Measurements from ENCODE around the gene GAS6.
A peak's percentile ranks its signal among the peaks of the same experiment; 100 is the strongest.

The GAS6 gene

GRCh38 chr13:113816254-113816929 is 47.5 kb downstream of the GAS6 start:
- intact Hi-C loops (cut with micrococcal nuclease) = loop anchor here (2.0 kb wide), 1 partner anchor 130 kb away; no protein-coding TSS in a partner anchor
- Mint-ChIP-seq H3K27me3 (peaks cover 1% of the 10 kb centered on the region), H3K4me1 (ENCODE audit: low read depth) (peaks cover 39% of the 10 kb centered on the region), H3K4me3 (peak overlapping the region; percentile 84), H3K27ac (peak overlapping the region; percentile 89), H3K9me3 (peaks cover 39% of the 10 kb centered on the region), H3K36me3 (ENCODE audit: low read depth) (peaks cover 65% of the 10 kb centered on the region)

DNA sequence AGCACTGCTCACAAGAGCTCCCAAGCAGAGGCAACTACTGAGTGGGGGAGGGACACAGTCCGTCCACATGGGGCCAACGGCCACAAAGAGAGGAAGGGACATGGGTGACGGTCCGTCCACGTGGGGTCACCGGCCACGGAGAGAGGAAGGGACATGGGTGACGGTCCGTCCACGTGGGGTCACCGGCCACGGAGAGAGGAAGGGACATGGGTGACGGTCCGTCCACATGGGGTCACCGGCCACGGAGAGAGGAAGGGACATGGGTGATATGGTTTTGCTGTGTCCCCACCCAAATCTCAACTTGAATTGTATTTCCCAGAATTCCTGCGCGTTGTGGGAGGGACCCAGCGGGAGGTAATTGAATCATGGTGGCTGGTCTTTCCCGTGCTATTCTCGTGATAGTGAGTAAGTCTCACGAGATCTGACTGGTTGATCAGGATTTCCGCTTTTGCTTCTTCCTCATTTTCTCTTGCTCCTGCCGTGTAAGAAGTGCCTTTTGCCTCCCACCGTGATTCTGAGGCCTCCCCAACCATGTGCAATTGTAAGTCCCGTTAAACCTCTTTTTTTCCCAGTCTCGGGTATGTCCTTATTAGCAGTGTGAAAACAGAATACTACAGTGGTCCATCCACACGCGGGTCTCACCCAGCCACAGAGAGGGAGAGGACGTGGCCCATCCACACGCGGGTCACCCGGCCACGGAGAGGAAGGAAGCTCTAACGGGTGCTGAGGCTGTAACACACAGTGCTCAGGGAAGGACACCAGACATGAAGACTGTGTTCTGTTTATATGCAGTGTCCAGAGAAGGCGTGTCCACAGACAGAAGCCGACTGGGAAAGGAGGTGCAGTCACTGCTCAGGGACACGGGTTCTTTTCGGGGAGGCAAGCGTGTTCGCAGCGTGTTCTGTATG is 48.5 kb downstream of the GAS6 start:
- peaks cover 1% of the 10 kb centered on the region for H3K27me3 Mint-ChIP-seq
- H3K4me3 Mint-ChIP-seq = peak overlapping the region; percentile 84
- H3K27ac Mint-ChIP-seq = peak overlapping the region; percentile 89
- peaks cover 55% of the 10 kb centered on the region for H3K36me3 Mint-ChIP-seq (ENCODE audit: low read depth)
- intact Hi-C loops (cut with micrococcal nuclease) = loop anchor here (2.0 kb wide), 1 partner anchor 131 kb away; no protein-coding TSS in a partner anchor
- peaks cover 37% of the 10 kb centered on the region for H3K9me3 Mint-ChIP-seq
- H3K4me1 Mint-ChIP-seq (ENCODE audit: low read depth) = peaks cover 39% of the 10 kb centered on the region

DNA sequence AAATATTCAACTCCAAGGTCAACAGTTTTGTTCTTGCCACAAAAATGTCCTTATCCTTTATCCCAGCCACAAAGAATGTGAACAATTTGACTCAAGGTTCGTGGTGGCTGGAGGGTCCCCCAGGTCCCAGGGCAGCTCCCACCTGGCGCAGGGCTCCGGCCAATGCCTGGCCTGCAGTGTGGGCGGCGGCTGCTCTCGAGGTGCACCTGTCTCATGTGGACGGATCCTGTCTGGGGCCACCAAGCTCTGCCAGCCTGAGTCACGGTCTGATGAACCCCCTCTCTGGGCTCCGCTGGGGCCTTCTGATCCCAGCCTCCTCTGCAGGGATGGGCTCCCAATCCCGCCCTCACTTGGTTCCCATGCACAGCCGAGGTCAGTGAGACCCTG is 49.4 kb downstream of the GAS6 start:
- Mint-ChIP-seq H3K27ac (no peak overlapping the region), H3K4me3 (no peak overlapping the region), H3K27me3 (peaks cover 1% of the 10 kb centered on the region), H3K36me3 (ENCODE audit: low read depth) (peaks cover 45% of the 10 kb centered on the region), H3K4me1 (ENCODE audit: low read depth) (peaks cover 39% of the 10 kb centered on the region), H3K9me3 (peaks cover 47% of the 10 kb centered on the region)
- intact Hi-C loops (cut with micrococcal nuclease) = no loop called here

GRCh38 chr13:113813749-113814434 is 50.0 kb downstream of the GAS6 start:
- Mint-ChIP-seq H3K27ac (no peak overlapping the region), H3K4me1 (ENCODE audit: low read depth) (peaks cover 39% of the 10 kb centered on the region), H3K9me3 (peaks cover 52% of the 10 kb centered on the region), H3K4me3 (no peak overlapping the region), H3K27me3 (peaks cover 1% of the 10 kb centered on the region), H3K36me3 (ENCODE audit: low read depth) (peaks cover 40% of the 10 kb centered on the region)
- intact Hi-C loops (cut with micrococcal nuclease) = no loop called here

- intact Hi-C loops (cut with micrococcal nuclease) = no loop called here
- no peak overlapping the region for H3K27ac Mint-ChIP-seq
- H3K4me3 Mint-ChIP-seq = no peak overlapping the region
- peaks cover 59% of the 10 kb centered on the region for H3K9me3 Mint-ChIP-seq
- peaks cover 35% of the 10 kb centered on the region for H3K4me1 Mint-ChIP-seq (ENCODE audit: low read depth)
- H3K36me3 Mint-ChIP-seq (ENCODE audit: low read depth) = peaks cover 33% of the 10 kb centered on the region
- H3K27me3 Mint-ChIP-seq = peaks cover 1% of the 10 kb centered on the region
Observed at GRCh38 chr13:113813070-113813748, 50.7 kb downstream of the GAS6 start.

DNA sequence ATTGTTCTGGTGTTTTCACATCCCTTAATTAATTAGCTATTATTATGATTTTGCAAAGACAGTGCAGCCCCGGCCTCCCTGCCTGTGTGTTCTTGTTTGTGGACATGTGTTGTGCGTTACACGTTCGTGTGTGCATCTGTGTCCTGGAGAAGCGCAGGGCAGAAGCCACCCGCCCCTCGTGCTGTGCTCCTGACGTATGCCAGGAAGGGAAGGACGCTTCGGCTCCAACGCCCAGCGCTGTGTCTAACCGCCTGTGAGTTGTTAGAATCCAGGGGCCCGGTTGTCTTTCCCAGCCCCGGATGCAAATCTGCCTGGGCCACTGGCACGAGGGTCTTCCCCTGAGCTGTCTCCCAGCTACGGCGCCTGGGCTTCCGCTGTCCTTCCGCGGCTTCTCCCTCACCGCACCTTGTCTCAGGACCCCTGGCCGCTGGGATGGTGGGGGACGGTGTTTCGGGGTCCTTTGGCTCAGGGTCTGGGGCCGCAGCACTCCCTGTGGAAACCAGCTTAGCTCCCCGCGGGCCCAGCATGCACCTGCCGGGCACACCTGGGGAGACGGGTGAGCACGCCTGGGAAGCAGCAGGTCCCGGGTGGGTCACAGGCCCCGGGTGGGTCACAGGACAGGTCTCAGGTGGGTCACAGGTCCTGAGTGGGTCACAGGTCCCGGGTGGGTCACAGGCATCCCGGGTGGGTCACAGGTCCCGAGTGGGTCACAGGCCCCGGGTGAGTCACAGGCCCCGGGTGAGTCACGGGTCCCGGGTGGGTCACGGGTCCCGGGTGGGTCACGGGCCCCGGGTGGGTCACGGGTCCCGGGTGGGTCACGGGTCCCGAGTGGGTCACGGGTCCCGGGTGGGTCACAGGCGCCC is 51.5 kb downstream of the GAS6 start:
- H3K4me1 Mint-ChIP-seq (ENCODE audit: low read depth) = peaks cover 27% of the 10 kb centered on the region
- intact Hi-C loops (cut with micrococcal nuclease) = no loop called here

GRCh38 chr13:113811081-113811928 is 52.6 kb downstream of the GAS6 start:
- Mint-ChIP-seq H3K9me3 (peaks cover 68% of the 10 kb centered on the region), H3K27me3 (peaks cover 1% of the 10 kb centered on the region), H3K36me3 (ENCODE audit: low read depth) (peaks cover 16% of the 10 kb centered on the region), H3K4me1 (ENCODE audit: low read depth) (peaks cover 16% of the 10 kb centered on the region), H3K4me3 (no peak overlapping the region), H3K27ac (no peak overlapping the region)
- intact Hi-C loops (cut with micrococcal nuclease) = no loop called here

More for the DNA sequence above, 51.5 kb downstream of the GAS6 start:
- Mint-ChIP-seq H3K4me3 (no peak overlapping the region), H3K27me3 (peaks cover 1% of the 10 kb centered on the region), H3K27ac (no peak overlapping the region), H3K9me3 (peaks cover 67% of the 10 kb centered on the region), H3K36me3 (ENCODE audit: low read depth) (peaks cover 25% of the 10 kb centered on the region)

DNA sequence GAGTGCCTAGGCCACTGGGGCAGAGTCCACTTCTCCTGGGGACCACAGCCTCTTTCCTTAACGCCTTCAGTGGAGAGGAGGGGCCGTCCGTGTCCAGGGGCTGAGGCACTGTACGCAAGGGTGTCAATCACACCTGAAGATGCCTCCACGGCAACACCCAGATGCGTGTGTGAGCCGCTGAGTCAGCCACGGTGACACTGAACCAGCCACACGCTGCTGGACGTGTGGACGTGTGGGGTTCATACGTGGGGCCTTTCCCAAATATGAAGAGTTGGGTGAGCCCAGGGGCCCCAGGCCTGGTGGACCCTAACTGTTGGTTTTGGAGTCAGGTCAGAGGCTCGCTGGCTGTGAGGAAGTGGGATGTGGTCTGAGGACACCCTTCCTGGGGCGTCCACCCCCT is 53.2 kb downstream of the GAS6 start:
- H3K27me3 Mint-ChIP-seq = peaks cover 1% of the 10 kb centered on the region
- peaks cover 68% of the 10 kb centered on the region for H3K9me3 Mint-ChIP-seq
- intact Hi-C loops (cut with micrococcal nuclease) = no loop called here
- H3K4me3 Mint-ChIP-seq = no peak overlapping the region
- no peak overlapping the region for H3K27ac Mint-ChIP-seq
- peaks cover 9% of the 10 kb centered on the region for H3K36me3 Mint-ChIP-seq (ENCODE audit: low read depth)
- H3K4me1 Mint-ChIP-seq (ENCODE audit: low read depth) = peaks cover 9% of the 10 kb centered on the region

DNA sequence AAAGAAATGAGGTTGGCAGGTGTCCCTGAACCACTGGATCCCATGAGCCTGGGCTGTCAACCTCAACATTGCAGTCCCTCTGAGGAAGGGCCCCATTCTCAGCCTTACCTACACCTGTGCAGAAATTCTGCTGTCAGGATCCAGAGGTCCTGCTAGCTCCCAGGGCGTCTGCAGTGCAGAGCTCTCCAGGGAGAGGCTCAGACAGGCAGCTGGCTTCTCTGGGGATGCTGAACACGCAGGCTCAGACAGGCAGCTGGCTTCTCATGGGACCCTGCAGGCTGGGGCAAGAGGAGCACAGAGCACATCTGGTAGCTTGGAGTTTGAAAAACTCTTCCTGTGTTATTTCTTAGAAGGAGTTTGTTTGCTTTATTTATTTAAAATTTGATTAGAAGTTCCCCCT is 53.9 kb downstream of the GAS6 start:
- Mint-ChIP-seq H3K36me3 (ENCODE audit: low read depth) (peaks cover 2% of the 10 kb centered on the region), H3K27ac (no peak overlapping the region), H3K27me3 (peaks cover 1% of the 10 kb centered on the region), H3K4me1 (ENCODE audit: low read depth) (peaks cover 2% of the 10 kb centered on the region), H3K9me3 (peaks cover 64% of the 10 kb centered on the region), H3K4me3 (no peak overlapping the region)
- intact Hi-C loops (cut with micrococcal nuclease) = no loop called here

GRCh38 chr13:113808058-113808834 is 55.6 kb downstream of the GAS6 start:
- Mint-ChIP-seq H3K4me3 (no peak overlapping the region), H3K36me3 (ENCODE audit: low read depth) (no peaks in the 10 kb centered on the region), H3K4me1 (ENCODE audit: low read depth) (no peaks in the 10 kb centered on the region), H3K27ac (no peak overlapping the region), H3K27me3 (peaks cover 6% of the 10 kb centered on the region), H3K9me3 (peaks cover 48% of the 10 kb centered on the region)
- intact Hi-C loops (cut with micrococcal nuclease) = no loop called here

DNA sequence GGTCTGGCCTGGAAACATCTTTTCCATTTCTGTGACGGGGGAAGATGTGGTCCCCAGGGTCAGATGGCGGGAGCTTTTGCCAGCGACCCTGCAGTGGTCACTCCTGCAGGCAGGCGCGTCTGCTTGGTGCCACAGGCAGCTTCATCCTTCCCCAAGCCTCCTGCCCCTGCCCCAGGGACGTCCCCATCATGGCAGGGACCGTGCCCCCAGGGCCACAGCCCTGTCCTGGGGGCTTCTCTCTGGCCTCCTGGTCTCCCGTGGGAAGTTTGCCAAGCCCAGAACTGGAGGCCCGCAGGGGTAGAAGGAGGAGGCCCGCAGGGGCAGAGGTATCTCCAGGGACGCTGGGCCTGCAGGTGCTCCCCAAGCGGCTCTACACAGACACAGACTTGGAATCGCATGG is 57.4 kb downstream of the GAS6 start:
- Mint-ChIP-seq H3K4me3 (no peak overlapping the region), H3K4me1 (ENCODE audit: low read depth) (no peaks in the 10 kb centered on the region), H3K36me3 (ENCODE audit: low read depth) (no peaks in the 10 kb centered on the region), H3K27me3 (peaks cover 9% of the 10 kb centered on the region), H3K27ac (no peak overlapping the region), H3K9me3 (peaks cover 45% of the 10 kb centered on the region)
- intact Hi-C loops (cut with micrococcal nuclease) = no loop called here

DNA sequence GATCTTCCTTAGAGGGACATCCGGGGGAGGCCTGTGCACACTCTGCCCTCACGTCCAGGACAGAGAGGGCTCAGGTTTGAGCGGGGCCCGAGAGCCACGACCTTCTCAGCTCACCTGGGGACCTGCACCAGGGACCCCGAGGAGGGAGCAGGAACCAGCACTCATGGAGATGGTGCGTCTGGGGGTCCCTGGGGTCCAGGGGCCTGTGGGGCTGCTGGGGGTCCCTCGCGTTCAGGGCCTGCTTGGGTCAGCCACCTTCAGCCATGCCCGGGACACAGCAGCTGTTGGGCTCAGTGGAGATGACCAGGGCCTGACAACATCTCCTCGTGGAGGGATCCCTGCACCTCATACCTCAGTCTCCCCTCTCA is 57.8 kb downstream of the GAS6 start:
- H3K27ac Mint-ChIP-seq = no peak overlapping the region
- H3K36me3 Mint-ChIP-seq (ENCODE audit: low read depth) = no peaks in the 10 kb centered on the region
- peaks cover 9% of the 10 kb centered on the region for H3K27me3 Mint-ChIP-seq
- intact Hi-C loops (cut with micrococcal nuclease) = no loop called here
- H3K4me1 Mint-ChIP-seq (ENCODE audit: low read depth) = no peaks in the 10 kb centered on the region
- H3K4me3 Mint-ChIP-seq = no peak overlapping the region
- H3K9me3 Mint-ChIP-seq = peaks cover 45% of the 10 kb centered on the region
